H9 (cell line): ENCODE data around the gene PIGX. TPM values are rescaled to one million over a fixed set of nuclear protein-coding genes. Genes with fewer than 3 reads are reported as not detected.

ENCODE experiments used
- DNase-seq: peaks from one replicate; pipeline ENCODE4 v3.0.0-alpha.2; 2017
- H2AFZ ChIP-seq: one replicate; pipeline ENCODE4 v1.6.1; 2013; ENCODE audit warnings: mild to moderate bottlenecking, low read length, control low read depth, moderate library complexity
- H2AK5ac ChIP-seq: 2 replicates; pipeline ENCODE4 v1.6.1; 2013; ENCODE audit warnings: low read length, control low read depth, mixed read lengths; ENCODE audit not compliant: insufficient read length
- H2BK120ac ChIP-seq: one replicate; pipeline ENCODE4 v1.6.1; 2013; ENCODE audit warnings: low read depth, mild to moderate bottlenecking, low read length, control low read depth, inconsistent platforms; ENCODE audit not compliant: poor library complexity, severe bottlenecking
- H2BK12ac ChIP-seq: 2 replicates; pipeline ENCODE4 v1.6.1; 2013; ENCODE audit warnings: low read length, control low read depth, mixed read lengths, low read depth; ENCODE audit not compliant: insufficient read length
- H2BK15ac ChIP-seq: 2 replicates; pipeline ENCODE4 v1.6.1; 2013; ENCODE audit warnings: low read depth, low read length, control low read depth
- H2BK20ac ChIP-seq: one replicate; pipeline ENCODE4 v1.6.1; 2013; ENCODE audit warnings: low read depth, mild to moderate bottlenecking, low read length, control low read depth, inconsistent platforms; ENCODE audit not compliant: poor library complexity, severe bottlenecking
- H2BK5ac ChIP-seq: 2 replicates; pipeline ENCODE4 v1.6.1; 2013; ENCODE audit warnings: low read length, control low read depth, mixed read lengths; ENCODE audit not compliant: insufficient read length
- H3K14ac ChIP-seq: 2 replicates; pipeline ENCODE4 v1.6.1; 2013; ENCODE audit warnings: low read length, control low read depth; ENCODE audit not compliant: insufficient read depth
- H3K18ac ChIP-seq: 2 replicates; pipeline ENCODE4 v1.6.1; 2013; ENCODE audit warnings: low read depth, mild to moderate bottlenecking, mixed read lengths, low read length, control low read depth; ENCODE audit not compliant: insufficient read length
- H3K23ac ChIP-seq: 2 replicates; pipeline ENCODE4 v1.6.1; 2013; ENCODE audit warnings: low read length, control low read depth, mixed read lengths, low read depth; ENCODE audit not compliant: insufficient read length
- H3K23me2 ChIP-seq: 2 replicates; pipeline ENCODE4 v1.6.1; 2013; ENCODE audit warnings: low read depth, mild to moderate bottlenecking, mixed read lengths, low read length, control low read depth; ENCODE audit not compliant: insufficient read length, poor library complexity, severe bottlenecking
- H3K27ac ChIP-seq: 2 replicates; pipeline ENCODE4 v1.5.1; 2013; ENCODE audit warnings: low read length, control low read depth, mixed read lengths, low read depth; ENCODE audit not compliant: insufficient read length
- H3K27me3 ChIP-seq: 2 replicates; pipeline ENCODE4 v1.6.1; 2013; ENCODE audit warnings: low read length, control low read depth, inconsistent platforms; ENCODE audit not compliant: insufficient read depth
- H3K4ac ChIP-seq: 2 replicates; pipeline ENCODE4 v1.6.1; 2013; ENCODE audit warnings: low read depth, mild to moderate bottlenecking, control low read depth, inconsistent platforms, low read length, moderate library complexity
- H3K4me1 ChIP-seq: 2 replicates; pipeline ENCODE4 v1.6.1; 2013; ENCODE audit warnings: low read length, control low read depth, inconsistent platforms; ENCODE audit not compliant: insufficient read depth
- H3K4me2 ChIP-seq: 2 replicates; pipeline ENCODE4 v1.6.1; 2013; ENCODE audit warnings: low read length, control low read depth, mixed read lengths; ENCODE audit not compliant: insufficient read length, insufficient read depth
- H3K56ac ChIP-seq: 2 replicates; pipeline ENCODE4 v1.6.1; 2013; ENCODE audit warnings: low read depth, mild to moderate bottlenecking, mixed read lengths, low read length, control low read depth; ENCODE audit not compliant: insufficient read length
- H3K79me1 ChIP-seq: 2 replicates; pipeline ENCODE4 v1.6.1; 2013; ENCODE audit warnings: low read depth, mild to moderate bottlenecking, moderate library complexity, low read length, control low read depth, inconsistent platforms; ENCODE audit not compliant: insufficient read depth, poor library complexity, severe bottlenecking
- H3K79me2 ChIP-seq: 2 replicates; pipeline ENCODE4 v1.6.1; 2013; ENCODE audit warnings: low read length, control low read depth, inconsistent platforms; ENCODE audit not compliant: insufficient read depth
- H3K9ac ChIP-seq: 2 replicates; pipeline ENCODE4 v1.6.1; 2013; ENCODE audit warnings: low read length, control low read depth, mixed read lengths; ENCODE audit not compliant: insufficient read length; ENCODE audit errors: extremely low read depth
- H3K9me3 ChIP-seq: one replicate; pipeline ENCODE4 v1.6.1; 2013; ENCODE audit warnings: low read depth, low read length, inconsistent platforms; ENCODE audit not compliant: control insufficient read depth
- H3T11ph ChIP-seq: one replicate; pipeline ENCODE4 v1.6.1; 2013; ENCODE audit warnings: mild to moderate bottlenecking, low read length, control low read depth, inconsistent platforms
- H4K20me1 ChIP-seq: one replicate; pipeline ENCODE4 v1.6.1; 2013; ENCODE audit not compliant: control insufficient read depth, insufficient read length, insufficient read depth
- H4K5ac ChIP-seq: 2 replicates; pipeline ENCODE4 v1.6.1; 2013; ENCODE audit warnings: low read depth, mild to moderate bottlenecking, mixed read lengths, low read length, control low read depth; ENCODE audit not compliant: insufficient read length
- H4K8ac ChIP-seq: replicated peaks from 2 replicates; pipeline ENCODE4 v1.6.1; 2013; ENCODE audit warnings: low read length, control low read depth, mixed read lengths, low read depth; ENCODE audit not compliant: insufficient read length
- H4K91ac ChIP-seq: 2 replicates; pipeline ENCODE4 v1.6.1; 2013; ENCODE audit warnings: low read depth, mild to moderate bottlenecking, moderate library complexity, mixed read lengths, low read length, control low read depth; ENCODE audit not compliant: insufficient read length
- H3K27ac Mint-ChIP-seq, 3 experiments: 2 replicates in 2 of 3; 3 replicates in 1 of 3; pipeline ENCODE4 v1.8.0; 2020 to 2021; ENCODE audit warnings: mixed read lengths in 3 of 3, mild to moderate bottlenecking in 1 of 3, moderate library complexity in 1 of 3
- H3K27me3 Mint-ChIP-seq: 2 replicates; pipeline ENCODE4 v1.8.0; 2021; ENCODE audit warnings: low read depth, mild to moderate bottlenecking, moderate library complexity, mixed read lengths
- H3K36me3 Mint-ChIP-seq, 3 experiments: 2 replicates in 2 of 3; 3 replicates in 1 of 3; pipeline ENCODE4 v1.8.0; 2020 to 2021; ENCODE audit warnings: low read depth in 3 of 3, mixed read lengths in 3 of 3; ENCODE audit not compliant: insufficient read depth in 1 of 3
- H3K4me1 Mint-ChIP-seq, 2 experiments: 2 replicates each; pipeline ENCODE4 v1.8.0; 2020; ENCODE audit warnings: mixed read lengths in 2 of 2
- H3K4me3 Mint-ChIP-seq, 2 experiments: 2 replicates in 1 of 2; 3 replicates in 1 of 2; pipeline ENCODE4 v1.8.0; 2020 to 2021; ENCODE audit warnings: mild to moderate bottlenecking in 2 of 2, mixed read lengths in 2 of 2, moderate library complexity in 1 of 2
- H3K9me3 Mint-ChIP-seq, 2 experiments: 2 replicates in 1 of 2; 3 replicates in 1 of 2; pipeline ENCODE4 v1.8.0; 2020; ENCODE audit warnings: mild to moderate bottlenecking in 2 of 2, mixed read lengths in 2 of 2, moderate library complexity in 1 of 2
- WGBS: extraction: QIAGEN DNeasy Blood & Tissue Kit; methylation state at CpG from one replicate; pipeline ENCODE4 v1.1.7; 2013; ENCODE audit warnings: missing lambda C conversion rate, low lambda C conversion rate, mixed read lengths; ENCODE audit not compliant: insufficient read length; ENCODE audit errors: extremely low coverage; 5-methylcytosine and 5-hydroxymethylcytosine counted together
- total RNA-seq: library from RNA; stranded (reverse); gene quantifications from 2 replicates; pipeline ENCODE4 v1.2.1, GENCODE V29; 2021
- TF ChIP-seq, protein P1 (sequence below): fragments of 200-600 bp; sonication (generic); conservative IDR thresholded peaks from 3 replicates; pipeline ENCODE4 v1.8.0; 2021; ENCODE audit warnings: antibody characterized with exemption, mild to moderate bottlenecking

PIGX gene
- total RNA-seq, 1 experiment from 2014 or later: 20.0 TPM

- no peak overlapping the region for H3K27ac ChIP-seq
- no peaks in the 10 kb centered on the region for H3K79me2 ChIP-seq
- H3K56ac ChIP-seq: no peak overlapping the region
- no CpG with 5 or more reads among the region's 5 CpGs for WGBS
- H3K4ac ChIP-seq: no peak overlapping the region
- H3K23ac ChIP-seq: no peak overlapping the region
- H2BK15ac ChIP-seq: no peak overlapping the region
- no peak for DNase-seq
- H3T11ph ChIP-seq: no peak overlapping the region
- no peaks in the 10 kb centered on the region for H3K23me2 ChIP-seq
- no peak overlapping the region for H2BK12ac ChIP-seq
- H2AFZ ChIP-seq: no peak overlapping the region
- no peaks in the 10 kb centered on the region for H3K9me3 ChIP-seq
- H2BK120ac ChIP-seq: no peak overlapping the region
- no peak overlapping the region for H3K9ac ChIP-seq
- no peak overlapping the region for H4K8ac ChIP-seq
- no peaks in the 10 kb centered on the region for H3K27me3 ChIP-seq
- H3K79me1 ChIP-seq: no peaks in the 10 kb centered on the region
- no peak overlapping the region for H3K18ac ChIP-seq
- H3K27me3 Mint-ChIP-seq: peaks cover 6% of the 10 kb centered on the region
- H4K20me1 ChIP-seq: no peaks in the 10 kb centered on the region
- no peak overlapping the region for H2AK5ac ChIP-seq
- H2BK20ac ChIP-seq: no peak overlapping the region
- no peak overlapping the region for H4K5ac ChIP-seq
- no peak overlapping the region for H4K91ac ChIP-seq
- H2BK5ac ChIP-seq: no peak overlapping the region
- H3K4me1 Mint-ChIP-seq: no peaks in the 10 kb centered on the region
- H3K14ac ChIP-seq: no peak overlapping the region
- no peak overlapping the region for H3K4me3 Mint-ChIP-seq
- TF ChIP-seq, protein P1, sequence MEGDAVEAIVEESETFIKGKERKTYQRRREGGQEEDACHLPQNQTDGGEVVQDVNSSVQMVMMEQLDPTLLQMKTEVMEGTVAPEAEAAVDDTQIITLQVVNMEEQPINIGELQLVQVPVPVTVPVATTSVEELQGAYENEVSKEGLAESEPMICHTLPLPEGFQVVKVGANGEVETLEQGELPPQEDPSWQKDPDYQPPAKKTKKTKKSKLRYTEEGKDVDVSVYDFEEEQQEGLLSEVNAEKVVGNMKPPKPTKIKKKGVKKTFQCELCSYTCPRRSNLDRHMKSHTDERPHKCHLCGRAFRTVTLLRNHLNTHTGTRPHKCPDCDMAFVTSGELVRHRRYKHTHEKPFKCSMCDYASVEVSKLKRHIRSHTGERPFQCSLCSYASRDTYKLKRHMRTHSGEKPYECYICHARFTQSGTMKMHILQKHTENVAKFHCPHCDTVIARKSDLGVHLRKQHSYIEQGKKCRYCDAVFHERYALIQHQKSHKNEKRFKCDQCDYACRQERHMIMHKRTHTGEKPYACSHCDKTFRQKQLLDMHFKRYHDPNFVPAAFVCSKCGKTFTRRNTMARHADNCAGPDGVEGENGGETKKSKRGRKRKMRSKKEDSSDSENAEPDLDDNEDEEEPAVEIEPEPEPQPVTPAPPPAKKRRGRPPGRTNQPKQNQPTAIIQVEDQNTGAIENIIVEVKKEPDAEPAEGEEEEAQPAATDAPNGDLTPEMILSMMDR: no peak
- H3K36me3 Mint-ChIP-seq: no peaks in the 10 kb centered on the region
- H3K9me3 Mint-ChIP-seq: no peaks in the 10 kb centered on the region
- H3K4me1 ChIP-seq: no peaks in the 10 kb centered on the region
- H3K27ac Mint-ChIP-seq: no peak overlapping the region
- H3K4me2 ChIP-seq: no peak overlapping the region
These were observed 5.8 kb upstream of the PIGX start for GRCh38 chr3:196706327-196706726.
